ENCODE results near the gene PRDM1.

The PRDM1 gene

DNA sequence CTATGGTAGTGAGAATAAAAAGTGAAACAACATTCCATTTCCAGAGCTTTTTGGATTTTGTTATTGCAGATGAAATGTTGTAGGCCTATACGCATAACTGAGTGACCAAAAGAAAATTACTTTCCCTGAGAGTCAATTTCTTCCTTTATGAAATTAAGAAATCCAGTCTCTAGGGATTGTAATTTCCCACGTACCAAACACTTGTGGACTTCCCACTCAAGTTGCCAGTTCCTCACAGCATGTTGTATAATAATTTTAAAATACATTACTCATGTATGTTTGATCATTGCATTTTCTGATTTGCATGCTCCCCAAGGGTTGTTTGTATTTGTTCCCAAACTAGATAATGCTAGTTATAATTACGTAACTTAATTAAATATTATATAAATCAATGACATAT is 12.0 kb upstream of the PRDM1 start:
- ATAC-seq = no peak
- TF ChIP-seq ZC3H10 (CRISPR knock-in tag; IDR thresholded peaks at IDR 0.05) (no peak), ZFP3 (CRISPR knock-in tag; IDR thresholded peaks at IDR 0.05) (no peak), SNAI2 (CRISPR knock-in tag; IDR thresholded peaks at IDR 0.05) (no peak), ESRRG (CRISPR knock-in tag; IDR thresholded peaks at IDR 0.05) (no peak), CSRNP3 (CRISPR knock-in tag; IDR thresholded peaks at IDR 0.05) (no peak), OSR1 (CRISPR knock-in tag; IDR thresholded peaks at IDR 0.05) (no peak), ZNF70 (CRISPR knock-in tag; IDR thresholded peaks at IDR 0.05) (no peak), POU6F1 (CRISPR knock-in tag; IDR thresholded peaks at IDR 0.05; ENCODE audit: borderline replicate concordance, low read depth) (no peak), TSHZ2 (CRISPR knock-in tag; IDR thresholded peaks at IDR 0.05) (no peak), ZFP30 (CRISPR knock-in tag; IDR thresholded peaks at IDR 0.05) (no peak), PPARA (CRISPR knock-in tag; IDR thresholded peaks at IDR 0.05; ENCODE audit: borderline replicate concordance) (no peak), TCF4 (CRISPR knock-in tag; IDR thresholded peaks at IDR 0.05; ENCODE audit: borderline replicate concordance) (no peak), ISL1 (CRISPR knock-in tag; IDR thresholded peaks at IDR 0.05) (no peak), BACH2 (CRISPR knock-in tag; IDR thresholded peaks at IDR 0.05; ENCODE audit: borderline replicate concordance) (no peak), ZNF8 (CRISPR knock-in tag; IDR thresholded peaks at IDR 0.05) (no peak), TOX (CRISPR knock-in tag; IDR thresholded peaks at IDR 0.05; ENCODE audit: borderline replicate concordance) (no peak)

- no peak for ATAC-seq
- TF ChIP-seq ZFP30 (CRISPR knock-in tag; IDR thresholded peaks at IDR 0.05) (no peak), OSR1 (CRISPR knock-in tag; IDR thresholded peaks at IDR 0.05) (no peak), SNAI2 (CRISPR knock-in tag; IDR thresholded peaks at IDR 0.05) (no peak), ZNF70 (CRISPR knock-in tag; IDR thresholded peaks at IDR 0.05) (no peak), ZC3H10 (CRISPR knock-in tag; IDR thresholded peaks at IDR 0.05) (no peak), TSHZ2 (CRISPR knock-in tag; IDR thresholded peaks at IDR 0.05) (no peak), POU6F1 (CRISPR knock-in tag; IDR thresholded peaks at IDR 0.05; ENCODE audit: borderline replicate concordance, low read depth) (no peak), ZNF565 (CRISPR knock-in tag; conservative IDR thresholded peaks at IDR 0.05; ENCODE audit: low read depth) (no peak), RARB (CRISPR knock-in tag; IDR thresholded peaks at IDR 0.05) (no peak), TCF4 (CRISPR knock-in tag; IDR thresholded peaks at IDR 0.05; ENCODE audit: borderline replicate concordance) (no peak), GLIS3 (CRISPR knock-in tag; IDR thresholded peaks at IDR 0.05) (no peak), ZNF8 (CRISPR knock-in tag; IDR thresholded peaks at IDR 0.05) (no peak), ESRRG (CRISPR knock-in tag; IDR thresholded peaks at IDR 0.05) (no peak), ZFP3 (CRISPR knock-in tag; IDR thresholded peaks at IDR 0.05) (no peak), ARNTL (CRISPR knock-in tag; IDR thresholded peaks at IDR 0.05; ENCODE audit: borderline replicate concordance, low read depth) (no peak)
- TF ChIP-seq, protein P1, sequence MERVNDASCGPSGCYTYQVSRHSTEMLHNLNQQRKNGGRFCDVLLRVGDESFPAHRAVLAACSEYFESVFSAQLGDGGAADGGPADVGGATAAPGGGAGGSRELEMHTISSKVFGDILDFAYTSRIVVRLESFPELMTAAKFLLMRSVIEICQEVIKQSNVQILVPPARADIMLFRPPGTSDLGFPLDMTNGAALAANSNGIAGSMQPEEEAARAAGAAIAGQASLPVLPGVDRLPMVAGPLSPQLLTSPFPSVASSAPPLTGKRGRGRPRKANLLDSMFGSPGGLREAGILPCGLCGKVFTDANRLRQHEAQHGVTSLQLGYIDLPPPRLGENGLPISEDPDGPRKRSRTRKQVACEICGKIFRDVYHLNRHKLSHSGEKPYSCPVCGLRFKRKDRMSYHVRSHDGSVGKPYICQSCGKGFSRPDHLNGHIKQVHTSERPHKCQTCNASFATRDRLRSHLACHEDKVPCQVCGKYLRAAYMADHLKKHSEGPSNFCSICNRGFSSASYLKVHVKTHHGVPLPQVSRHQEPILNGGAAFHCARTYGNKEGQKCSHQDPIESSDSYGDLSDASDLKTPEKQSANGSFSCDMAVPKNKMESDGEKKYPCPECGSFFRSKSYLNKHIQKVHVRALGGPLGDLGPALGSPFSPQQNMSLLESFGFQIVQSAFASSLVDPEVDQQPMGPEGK (CRISPR knock-in tag; IDR thresholded peaks at IDR 0.05; ENCODE audit: borderline replicate concordance) = no peak
Measured at GRCh38 chr6:106076139-106076538, 10.0 kb upstream of the PRDM1 start.
